HG03025 (cell line): ENCODE results near the gene LTBP1.

Source experiments
- ATAC-seq: cut with Tn5 transposase; IDR thresholded peaks from one replicate; pipeline ENCODE4 v1.9.1; 2021; ENCODE audit warnings: mild to moderate bottlenecking, moderate library complexity; ENCODE audit not compliant: unreplicated experiment, low FRiP score

LTBP1 gene

GRCh38 chr2:33001823-33002222 is 55.1 kb downstream of the LTBP1 start:
- no peak for ATAC-seq

GRCh38 chr2:33002863-33003262 is 56.1 kb downstream of the LTBP1 start:
- ATAC-seq, result no peak

GRCh38 chr2:33005057-33005456 is 58.3 kb downstream of the LTBP1 start:
- ATAC-seq, result no peak

GRCh38 chr2:33008716-33009115 is 62.0 kb downstream of the LTBP1 start:
- ATAC-seq, result no peak

GRCh38 chr2:33009249-33009648 is 62.5 kb downstream of the LTBP1 start:
- ATAC-seq, result no peak

GRCh38 chr2:33011373-33011772 is 64.6 kb downstream of the LTBP1 start:
- ATAC-seq, result no peak

GRCh38 chr2:33011941-33012340 is 65.2 kb downstream of the LTBP1 start:
- ATAC-seq, result no peak

- no peak for ATAC-seq
These were observed 66.9 kb downstream of the LTBP1 start for GRCh38 chr2:33013684-33014110.

GRCh38 chr2:33014268-33014667 is 67.5 kb downstream of the LTBP1 start:
- ATAC-seq, result no peak

GRCh38 chr2:33015421-33016142 is 68.8 kb downstream of the LTBP1 start:
- ATAC-seq, result no peak

GRCh38 chr2:33018271-33018670 is 71.5 kb downstream of the LTBP1 start:
- ATAC-seq, result no peak

GRCh38 chr2:33019796-33020195 is 73.0 kb downstream of the LTBP1 start:
- ATAC-seq, result no peak

- ATAC-seq, result no peak
These were observed 74.1 kb downstream of the LTBP1 start for GRCh38 chr2:33020883-33021282.

GRCh38 chr2:33021542-33022227 is 74.9 kb downstream of the LTBP1 start:
- no peak for ATAC-seq

- ATAC-seq, result no peak
These were observed 75.7 kb downstream of the LTBP1 start for GRCh38 chr2:33022395-33022985.

- no peak for ATAC-seq
These were observed 76.4 kb downstream of the LTBP1 start for GRCh38 chr2:33022989-33023727.

GRCh38 chr2:33023728-33024500 is 77.2 kb downstream of the LTBP1 start:
- no peak for ATAC-seq

- no peak for ATAC-seq
These were observed 78.0 kb downstream of the LTBP1 start for GRCh38 chr2:33024758-33025157.

GRCh38 chr2:33029459-33029858 is 82.7 kb downstream of the LTBP1 start:
- no peak for ATAC-seq

GRCh38 chr2:33029926-33030325 is 83.2 kb downstream of the LTBP1 start:
- no peak for ATAC-seq
